LHCN-M2 (cell line): ENCODE measurements around the gene EIPR1. TPM values are rescaled to one million over a fixed set of nuclear protein-coding genes. Genes with fewer than 3 reads are reported as not detected.

ENCODE experiments used
- DNase-seq: peaks from one replicate; pipeline ENCODE4 v3.0.0-alpha.2; 2012; ENCODE audit warnings: low read depth
- total RNA-seq: library from RNA; depleted of rRNA; stranded (reverse); fragments of >200 nt; gene quantifications from 2 replicates; pipeline ENCODE4 v1.2.3, GENCODE V29; 2014

Gene EIPR1
- total RNA-seq, 1 experiment from 2014 or later: 77.5 TPM

DNA sequence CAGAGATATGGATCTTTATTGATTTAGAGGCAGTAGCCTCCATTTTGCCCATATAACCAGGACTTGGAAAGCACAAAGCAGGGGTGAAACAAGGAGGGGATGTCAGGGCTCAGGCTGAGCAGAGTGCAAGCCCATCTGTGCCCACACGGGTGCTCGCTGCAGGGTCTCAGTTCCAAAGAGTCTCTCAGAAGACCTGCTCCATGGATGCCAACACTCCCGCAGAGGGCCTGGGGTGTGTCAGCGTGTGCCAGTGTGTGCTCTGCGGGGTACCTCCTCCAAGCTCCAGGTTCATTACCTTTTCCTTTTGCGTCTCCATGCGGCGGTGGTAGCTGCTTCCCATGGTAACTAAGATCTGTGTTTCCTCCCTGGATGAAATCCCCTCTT lies 107.5 kb downstream of the EIPR1 start:
- DNase-seq: no peak

DNA sequence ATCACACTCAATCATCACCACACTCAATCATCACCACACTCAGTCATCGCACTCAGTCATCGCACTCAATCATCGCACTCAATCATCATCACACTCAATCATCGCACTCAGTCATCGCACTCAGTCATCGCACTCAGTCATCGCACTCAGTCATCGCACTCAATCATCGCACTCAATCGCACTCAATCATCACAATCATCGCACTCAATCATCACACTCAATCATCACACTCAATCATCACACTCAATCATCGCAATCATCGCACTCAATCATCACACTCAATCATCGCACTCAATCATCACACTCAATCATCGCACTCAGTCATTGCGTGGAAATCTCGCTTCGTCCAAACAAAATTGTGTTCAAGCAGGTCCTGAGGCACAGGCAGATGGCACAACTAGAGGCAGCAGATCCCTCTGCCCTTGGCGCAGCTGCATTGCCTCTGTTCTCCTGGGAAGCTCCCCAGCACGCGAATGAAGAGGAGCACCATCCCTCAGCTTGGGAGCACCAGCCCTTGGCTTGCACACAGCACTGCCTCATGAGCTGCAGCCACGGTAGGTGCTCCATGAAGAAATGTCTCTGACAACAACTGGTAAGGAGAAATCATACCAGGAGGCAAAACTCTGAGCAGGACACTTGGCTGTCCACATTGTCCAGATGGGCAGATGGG lies 108.1 kb downstream of the EIPR1 start:
- DNase-seq: no peak

DNA sequence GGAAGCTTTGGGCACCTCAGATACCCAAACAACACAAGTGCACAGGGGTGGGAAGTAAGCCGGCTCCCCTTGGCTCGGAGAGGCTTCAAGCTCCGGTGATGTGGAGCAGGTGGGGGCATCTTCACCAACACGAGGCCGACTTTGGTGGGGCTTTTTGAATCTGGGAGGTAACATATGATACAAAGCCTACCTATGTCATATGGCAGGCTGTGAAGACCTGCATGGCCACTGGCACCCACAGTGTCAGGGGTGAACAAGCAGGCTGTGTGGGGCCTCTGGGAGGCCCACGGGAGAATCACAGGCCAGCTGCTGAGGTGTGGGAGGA lies 109.0 kb downstream of the EIPR1 start:
- no peak for DNase-seq

DNA sequence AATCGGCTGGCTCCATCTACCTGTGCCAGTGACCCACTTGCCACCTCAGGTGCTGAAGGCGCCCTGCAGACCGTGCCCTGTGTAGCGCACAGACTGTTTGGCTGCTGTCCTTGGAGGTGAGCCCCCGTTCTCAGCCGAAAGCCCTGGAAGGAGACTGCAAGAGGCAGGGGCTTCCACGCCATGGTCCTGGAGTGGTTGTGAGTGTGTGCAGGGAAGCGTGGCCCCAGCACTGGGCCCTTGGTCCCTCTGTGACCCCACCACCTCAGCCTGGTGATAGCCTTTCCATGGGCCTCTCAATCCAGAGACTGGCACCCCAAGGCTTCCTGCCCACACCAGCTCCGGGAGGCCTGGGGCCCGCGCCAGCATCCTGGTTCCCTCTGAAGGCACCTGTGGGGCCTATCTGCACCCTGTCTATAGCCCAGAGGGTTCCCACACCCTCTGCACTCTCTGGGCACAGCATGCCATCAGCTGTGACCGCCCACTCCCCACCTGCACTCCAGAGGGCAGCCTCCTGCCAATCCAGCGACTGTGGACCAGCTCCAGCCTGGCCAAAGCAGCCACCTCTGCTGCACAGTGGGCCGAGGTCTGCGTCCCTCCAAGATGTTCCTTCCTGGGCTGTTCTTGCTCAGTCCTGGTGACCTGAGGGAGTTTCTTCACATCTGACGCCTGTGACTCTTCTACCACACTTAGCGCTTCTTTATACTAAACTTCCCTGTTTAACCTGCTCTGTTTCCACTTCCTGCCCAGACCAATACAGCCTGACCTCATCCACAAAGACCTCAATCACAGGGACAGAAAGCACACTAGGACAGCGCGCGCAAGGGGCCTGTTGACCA lies 109.5 kb downstream of the EIPR1 start:
- no peak for DNase-seq

DNA sequence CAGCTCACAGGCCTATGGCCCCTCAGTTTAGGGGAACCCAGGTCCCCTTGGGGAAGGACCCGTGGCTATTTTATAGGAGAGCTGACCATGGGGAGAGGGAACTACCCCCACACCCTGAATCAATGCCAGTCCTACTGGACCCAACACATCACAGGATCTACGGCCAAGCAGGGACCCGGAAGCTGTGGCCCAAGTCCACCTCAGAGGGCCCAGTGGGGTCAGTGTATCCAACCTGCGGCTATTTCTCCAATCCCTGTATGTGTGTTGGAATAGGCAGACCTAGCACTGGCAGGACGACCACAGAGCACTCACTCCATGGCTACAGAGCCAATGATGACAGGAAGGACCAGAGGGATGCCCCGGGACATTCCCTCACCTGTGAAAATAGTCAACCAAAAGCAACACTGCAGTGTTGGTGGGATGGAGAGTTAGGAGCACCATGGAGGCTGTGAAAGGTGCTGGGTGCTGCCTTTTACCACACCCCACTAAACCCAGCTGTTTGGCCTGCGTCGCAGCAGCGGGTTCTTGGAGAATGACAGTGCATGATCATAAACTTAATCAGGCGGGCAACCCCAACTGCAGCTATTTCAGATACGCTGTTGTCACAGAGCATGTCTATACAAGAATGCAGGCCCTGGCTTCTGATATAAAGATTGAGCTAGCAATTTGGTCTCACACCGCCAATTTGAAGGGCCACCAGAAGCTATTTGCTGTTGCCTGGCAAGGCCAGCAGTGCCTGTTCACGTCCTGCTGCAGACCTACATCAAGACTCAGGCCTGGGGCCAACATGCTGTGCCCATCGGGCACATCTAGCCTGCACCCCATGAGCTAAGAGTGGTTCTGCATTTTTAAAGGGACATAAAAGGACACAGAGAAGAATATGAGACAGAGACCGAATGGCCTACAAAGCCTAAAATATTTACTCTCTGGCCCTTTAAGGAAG lies 110.4 kb downstream of the EIPR1 start:
- DNase-seq: no peak

DNA sequence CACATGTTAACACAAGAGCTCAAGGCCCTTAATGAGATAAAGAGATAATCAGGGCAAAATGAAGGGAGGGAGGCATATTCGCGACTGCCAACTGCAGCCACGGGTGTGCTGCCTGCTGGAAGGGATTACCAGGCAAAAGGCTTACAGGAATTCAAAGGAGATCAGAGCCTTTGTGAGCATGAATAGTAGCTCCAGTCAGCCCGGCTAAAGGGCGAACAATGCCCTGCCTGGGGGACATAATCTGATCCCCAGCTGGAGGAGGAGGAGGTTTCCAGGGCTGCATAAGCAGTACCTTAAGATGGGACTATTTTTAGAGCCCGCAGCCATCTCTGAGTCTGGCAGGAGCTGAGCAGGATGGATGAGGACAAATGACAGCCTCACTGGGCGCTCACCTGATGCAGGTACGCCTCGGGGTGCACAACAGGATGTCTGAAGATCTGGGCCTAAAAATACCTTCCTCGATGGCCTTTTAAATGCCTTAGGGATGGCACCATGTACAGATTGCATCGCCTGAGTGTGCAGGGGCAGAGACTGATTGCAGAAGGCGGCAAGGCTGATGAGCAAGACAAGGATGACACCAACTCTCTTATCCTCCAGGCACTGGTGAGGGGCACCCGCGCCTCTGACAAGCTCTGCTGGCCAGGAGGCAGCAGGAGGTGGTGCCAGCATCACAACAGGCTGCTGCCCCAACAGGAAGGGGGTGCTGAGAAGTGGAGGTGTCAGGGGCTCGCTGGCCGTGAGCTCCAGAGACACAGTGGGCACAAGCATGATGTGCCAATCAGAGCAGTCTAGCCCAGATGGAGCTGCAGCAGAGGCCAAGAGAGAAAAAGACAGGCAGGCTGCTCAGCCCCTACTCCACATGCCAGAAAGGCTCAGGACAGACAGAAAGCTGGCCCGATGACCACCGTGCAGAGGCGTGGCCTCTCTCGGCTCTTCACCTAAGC lies 111.4 kb downstream of the EIPR1 start:
- no peak for DNase-seq

DNA sequence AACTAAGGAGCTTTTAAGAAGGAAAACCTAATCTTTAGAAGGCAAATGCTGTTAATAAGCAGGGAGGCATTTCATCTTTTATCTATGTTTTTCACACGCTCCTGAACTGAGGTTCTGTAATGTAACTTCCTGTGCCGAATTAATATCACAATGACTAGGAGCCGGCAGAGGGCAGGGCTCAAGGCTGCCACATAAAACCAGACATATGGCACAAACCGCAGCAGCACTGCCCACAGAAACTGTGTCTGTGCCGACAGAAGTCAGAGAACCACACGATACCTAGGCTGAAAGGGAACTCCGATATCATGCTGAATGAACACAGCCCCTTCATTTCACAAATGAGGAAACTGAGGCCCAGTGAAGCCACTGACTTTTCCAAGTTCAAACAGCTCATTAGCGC lies 112.1 kb downstream of the EIPR1 start:
- DNase-seq: no peak

DNA sequence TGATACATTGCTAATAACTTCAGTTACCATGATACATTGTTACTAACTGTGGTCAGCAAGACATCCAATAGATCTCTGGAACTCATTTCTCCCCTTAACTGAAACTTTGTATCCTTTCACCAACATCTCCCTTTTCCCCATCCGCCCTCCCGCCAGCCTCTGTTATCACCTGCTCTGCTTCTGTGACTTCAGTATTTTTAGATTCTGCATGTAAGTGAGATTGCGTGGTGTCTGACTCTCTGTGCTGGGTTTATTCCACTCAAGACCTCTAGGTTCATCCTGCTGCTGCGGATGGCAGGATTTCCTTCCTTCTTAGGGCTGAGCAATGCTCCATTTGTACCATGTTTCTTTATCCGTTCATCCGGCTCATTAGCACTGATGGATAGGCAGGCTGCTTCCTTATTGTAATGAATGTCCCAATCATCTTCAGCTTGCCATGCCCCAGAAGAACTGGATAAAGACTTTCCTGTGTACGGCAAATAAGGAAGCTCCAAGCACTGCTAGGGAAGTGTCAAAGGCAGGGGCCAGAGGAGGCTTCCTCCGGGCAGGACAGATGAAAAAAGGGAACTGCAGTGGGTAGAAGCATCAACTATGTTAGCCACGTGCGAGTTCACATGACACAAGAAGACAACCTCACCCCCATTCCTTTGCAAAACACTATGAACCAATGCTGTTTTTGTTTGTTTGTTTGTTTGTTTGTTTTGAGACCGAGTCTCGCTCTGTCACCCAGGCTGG lies 113.4 kb downstream of the EIPR1 start:
- DNase-seq: no peak

DNA sequence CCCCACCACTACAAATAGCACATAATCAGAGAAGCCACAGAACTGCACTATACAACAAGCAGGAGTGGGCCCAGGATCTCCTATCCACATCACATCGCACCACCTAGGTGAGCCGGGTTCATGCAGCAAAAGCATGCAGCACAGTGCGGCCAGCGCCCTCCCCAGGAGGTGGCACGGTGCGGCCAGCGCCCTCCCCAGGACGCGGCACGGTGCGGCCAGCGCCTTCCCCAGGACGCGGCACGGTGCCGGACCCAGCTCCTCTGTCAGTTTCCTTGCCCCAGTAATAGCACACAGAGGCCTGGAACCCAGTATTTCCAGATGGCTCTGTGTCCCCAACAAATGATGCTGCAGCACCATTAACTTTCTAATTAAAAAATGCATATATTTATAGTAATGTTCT lies 114.1 kb downstream of the EIPR1 start:
- DNase-seq: no peak

DNA sequence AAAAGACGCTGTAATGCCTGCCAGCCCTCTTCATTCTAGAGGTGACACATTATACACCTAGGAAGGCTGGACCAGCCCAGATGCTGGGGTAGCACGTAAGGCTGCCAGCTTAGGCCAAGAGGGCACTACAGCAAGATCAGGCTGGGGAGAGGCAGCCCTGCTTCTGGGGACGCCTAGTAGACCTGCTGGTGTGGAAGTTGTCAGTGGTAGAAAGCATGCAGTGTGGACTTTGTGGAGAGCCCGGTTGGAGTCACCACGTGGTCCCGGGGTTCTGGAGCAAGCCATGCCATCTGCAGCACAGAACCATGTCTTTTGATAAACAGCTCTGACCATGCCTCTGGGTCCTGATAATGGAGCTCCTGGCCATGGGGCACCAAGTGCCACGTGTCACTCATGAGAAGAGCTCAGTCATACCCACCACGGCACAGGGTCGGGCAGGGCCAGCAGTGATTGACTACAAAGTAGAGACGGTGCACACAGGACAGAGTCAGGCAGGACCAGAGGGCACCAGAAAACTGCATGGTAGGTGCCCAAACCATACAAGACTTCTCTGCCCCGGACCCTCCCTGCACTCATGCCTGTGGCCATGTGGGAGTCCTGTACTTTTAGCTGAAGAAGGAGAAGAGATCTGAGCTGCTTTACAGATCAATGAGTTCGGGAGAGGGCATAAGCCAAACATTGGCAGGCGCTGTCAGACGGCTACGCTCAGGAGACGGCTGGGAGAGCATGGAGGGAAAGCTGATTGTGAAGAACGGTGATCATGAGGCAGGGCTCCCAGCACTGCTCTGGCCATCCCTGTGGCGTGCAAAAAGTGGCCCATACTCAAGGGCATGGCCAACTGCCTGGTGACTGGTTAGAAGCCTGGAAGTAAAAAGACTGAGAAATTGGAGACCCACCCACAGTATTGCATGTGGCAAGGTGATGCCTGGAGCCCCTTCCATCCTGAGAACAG lies 114.9 kb downstream of the EIPR1 start:
- no peak for DNase-seq

DNA sequence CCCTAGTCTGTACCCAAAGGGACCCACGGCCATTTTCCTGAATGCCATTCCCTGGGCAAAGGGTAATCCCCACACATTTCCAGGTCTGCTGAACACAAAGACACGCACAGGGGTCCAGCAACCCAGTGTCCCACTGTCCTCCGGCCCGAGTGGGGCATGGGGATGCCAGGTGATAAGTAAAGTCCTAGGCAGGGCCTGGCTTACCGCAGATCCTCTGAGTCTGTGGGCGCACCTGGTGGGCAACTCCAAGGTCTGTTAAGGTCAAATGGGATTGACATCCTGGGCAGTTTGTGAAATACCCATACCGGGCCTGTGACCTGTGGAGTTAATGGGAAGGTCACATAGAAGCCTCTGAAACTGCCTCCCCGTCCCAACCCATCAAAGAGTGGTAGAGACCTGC lies 116.1 kb downstream of the EIPR1 start:
- DNase-seq: no peak

DNA sequence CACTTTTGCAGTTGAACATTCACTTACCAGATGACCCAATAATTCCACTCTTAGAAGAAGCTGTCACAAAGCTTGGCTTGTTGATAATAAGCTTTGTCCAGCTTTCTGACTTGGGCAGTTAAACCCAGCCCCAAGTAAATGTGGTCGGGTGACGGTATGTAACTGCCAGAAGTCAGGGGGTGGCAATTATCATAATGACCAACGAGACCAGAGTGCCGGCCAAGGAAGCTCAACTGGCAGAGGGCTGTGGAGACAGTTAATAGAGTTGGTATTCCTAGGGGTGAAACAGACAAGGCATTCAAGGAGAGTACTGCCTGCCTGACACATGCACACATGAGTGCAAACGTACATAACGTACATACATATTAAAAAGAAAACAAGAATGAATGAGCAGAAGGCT lies 116.7 kb downstream of the EIPR1 start:
- no peak for DNase-seq

DNA sequence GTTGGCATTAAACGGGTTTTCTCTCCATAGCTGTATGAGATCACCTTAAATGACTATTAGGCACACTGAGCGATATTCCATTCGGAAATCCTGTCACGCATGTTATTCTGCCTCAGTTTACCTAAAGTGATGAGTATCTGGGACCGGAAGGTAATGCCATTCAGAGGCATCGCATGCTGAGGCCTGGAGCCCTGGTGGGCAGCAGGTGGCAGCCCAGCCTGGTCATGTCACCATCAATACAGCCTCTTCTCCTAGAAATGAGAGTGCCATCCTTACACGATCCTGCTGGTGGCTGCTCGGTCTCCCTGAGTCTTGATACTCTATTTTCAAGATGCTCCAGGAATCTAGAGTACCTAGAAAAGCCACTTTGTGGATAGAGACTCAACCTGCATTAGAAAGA lies 119.8 kb downstream of the EIPR1 start:
- no peak for DNase-seq

DNA sequence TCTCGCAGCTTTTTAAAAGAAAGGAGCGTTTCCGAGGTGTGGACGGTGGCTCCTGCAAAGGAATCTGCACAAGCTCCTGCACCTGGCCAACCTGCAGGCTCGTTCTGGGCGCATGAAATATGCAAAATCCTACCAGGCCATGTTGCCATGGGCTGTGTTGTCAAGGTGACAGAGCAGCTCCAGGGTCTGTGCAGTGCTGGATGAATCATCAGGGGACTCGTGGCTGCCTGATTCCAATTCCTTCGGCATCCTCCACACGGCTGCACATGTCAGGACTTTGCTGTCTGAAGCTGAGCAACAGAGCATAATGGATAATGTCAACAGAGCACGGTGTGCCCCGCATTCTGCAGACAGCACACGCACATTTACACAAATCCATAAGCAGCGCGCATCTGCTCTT lies 120.5 kb downstream of the EIPR1 start:
- DNase-seq: no peak

DNA sequence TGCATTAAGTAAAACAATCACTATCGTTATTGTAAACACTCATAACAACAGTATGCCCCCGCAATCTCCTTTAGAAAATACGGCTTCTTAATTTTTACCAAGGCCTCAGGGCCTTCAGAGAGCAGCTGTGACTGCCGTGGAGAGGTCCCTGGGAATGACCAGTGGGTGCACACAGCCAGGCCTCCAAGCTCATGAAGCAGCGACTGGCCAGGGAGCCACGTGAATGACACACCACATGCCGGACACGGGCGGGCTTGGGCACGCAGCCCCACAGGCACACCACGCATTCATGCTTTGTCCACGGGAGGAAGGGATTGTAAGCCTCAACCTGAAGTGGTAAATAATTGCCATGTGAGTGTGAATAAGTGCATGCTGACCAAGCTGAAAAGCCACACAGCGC lies 121.0 kb downstream of the EIPR1 start:
- DNase-seq: no peak

DNA sequence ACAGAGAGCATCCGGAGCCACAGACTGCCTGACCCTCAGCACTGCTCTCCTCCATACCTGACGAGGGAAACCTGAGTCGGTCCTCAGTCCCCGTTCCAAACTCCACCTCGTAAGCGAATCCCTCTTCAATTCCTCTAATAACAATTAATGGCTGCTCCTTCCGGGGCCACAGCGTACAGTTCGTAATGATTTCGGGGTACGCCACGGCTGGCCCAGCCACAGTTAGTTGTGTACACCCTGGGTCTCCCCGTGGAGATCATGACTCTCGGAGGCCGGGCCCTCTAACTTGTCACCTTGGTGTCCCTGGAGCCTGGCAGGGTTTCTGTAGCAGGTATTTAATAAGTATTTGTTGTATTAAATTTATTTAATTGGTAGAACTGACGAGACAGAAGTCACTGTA lies 121.5 kb downstream of the EIPR1 start:
- DNase-seq: no peak

DNA sequence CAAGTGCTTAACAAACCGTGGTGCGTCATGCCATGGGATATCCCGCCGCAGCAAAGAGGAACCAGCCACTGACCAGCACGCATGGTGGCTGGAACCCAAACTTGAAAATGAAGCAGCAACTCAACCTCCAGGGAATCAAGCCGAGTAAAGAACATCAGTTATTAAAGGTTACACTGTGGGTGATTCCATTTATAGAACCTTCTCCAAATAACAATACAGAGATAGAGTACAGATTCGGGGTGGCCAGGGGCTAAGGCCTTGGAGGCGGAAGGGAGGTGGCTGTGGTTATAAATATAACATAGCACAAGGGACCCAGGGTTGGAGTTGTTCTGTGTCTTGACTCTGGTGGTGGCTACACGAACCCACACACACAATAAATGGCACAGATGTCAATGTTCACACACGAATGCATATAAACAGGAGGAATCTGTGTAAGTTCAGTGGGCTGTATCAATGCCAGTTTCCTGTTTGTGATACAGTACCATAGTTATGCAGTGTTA lies 123.1 kb downstream of the EIPR1 start:
- no peak for DNase-seq

DNA sequence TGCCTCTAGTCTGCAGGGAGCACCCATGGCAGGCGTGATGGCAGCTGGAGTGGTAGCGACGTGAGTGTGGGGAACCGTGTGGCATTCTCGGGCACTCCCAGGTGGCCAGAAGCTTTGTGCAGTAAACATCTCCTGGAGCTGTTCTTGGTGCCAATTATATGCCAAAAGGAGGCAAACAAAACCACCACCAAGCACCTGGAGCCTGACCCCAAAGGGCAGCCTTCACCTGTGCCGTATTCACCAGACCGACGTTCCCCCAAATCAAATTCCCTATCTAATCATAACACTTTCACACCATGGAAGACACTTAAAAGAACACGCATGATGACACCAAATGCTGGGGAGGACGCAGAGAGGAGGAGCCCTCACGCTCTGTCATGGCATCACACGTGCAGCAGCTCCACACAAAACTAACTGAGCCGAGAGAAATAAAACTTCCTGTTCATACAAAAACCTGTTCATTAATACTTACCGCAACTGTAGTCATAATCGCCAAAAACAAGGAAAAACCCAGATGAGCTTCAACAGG lies 123.6 kb downstream of the EIPR1 start:
- no peak for DNase-seq

DNA sequence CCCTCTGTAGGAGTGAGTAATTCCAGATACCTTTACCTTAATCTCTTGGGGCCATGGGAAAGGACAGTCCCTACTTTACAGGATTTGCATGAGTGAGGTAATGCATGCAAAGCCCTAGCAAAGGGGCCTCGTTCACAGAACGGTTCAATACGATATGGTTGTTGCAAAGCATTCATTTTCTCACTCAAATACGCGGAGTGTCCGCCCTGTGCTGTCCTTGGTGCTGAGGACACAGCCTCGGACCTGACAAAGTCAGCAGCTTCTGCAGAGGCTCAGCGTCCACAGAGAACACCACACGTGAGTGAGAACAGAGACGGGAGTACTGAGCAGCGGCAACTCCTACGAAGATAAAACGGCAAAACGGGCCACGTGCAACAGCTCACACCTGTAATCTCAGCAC lies 125.7 kb downstream of the EIPR1 start:
- DNase-seq: no peak
